ENCODE data around the gene GNG11. TPM values are rescaled to one million over a fixed set of nuclear protein-coding genes. Genes with fewer than 3 reads are reported as not detected.

The GNG11 gene
- total and polyA plus RNA-seq, 2 of the 13 experiments (the other 11 are each of a cell fraction or from before 2014, with no cell fraction given), result not detected

DNA sequence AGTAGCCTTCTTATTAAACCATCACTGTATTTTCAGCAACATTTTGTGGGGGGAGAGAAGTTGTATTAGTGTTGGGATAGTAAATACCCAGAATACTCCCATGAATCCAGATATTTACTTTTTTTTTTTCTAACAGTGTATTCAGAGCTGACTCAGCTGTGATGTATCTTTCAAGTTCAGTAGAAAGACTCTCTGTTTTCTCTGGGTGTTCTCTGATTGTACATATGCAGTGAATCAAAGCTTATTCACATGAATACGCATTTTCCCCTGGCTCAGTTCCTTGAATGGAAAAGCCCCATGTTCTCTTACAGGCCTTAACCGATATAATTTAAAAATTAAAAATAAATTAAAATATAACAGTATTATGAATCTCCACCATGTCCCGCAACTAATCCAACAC is 32.3 kb upstream of the GNG11 start:
- H3K4me2 ChIP-seq (ENCODE audit: low read depth, low read length), result no peak overlapping the region
- no peaks in the 10 kb centered on the region for H3K79me2 ChIP-seq (ENCODE audit: insufficient read depth, low read length)
- ATAC-seq, result no peak
- H4K20me1 ChIP-seq (ENCODE audit: insufficient read depth, low read length), result no peaks in the 10 kb centered on the region
- DNase-seq (ENCODE audit: low spot score), result no peak
- no peak overlapping the region for H3K4me3 ChIP-seq (replicated peaks in 1 of 3; ENCODE audit: insufficient read depth in 1 of 3, low read depth in 2 of 3, low read length in 3 of 3)
- FAIRE-seq, result no peak
- BruUV-seq (replicated peaks), result no TSS peak
- in situ Hi-C loops (cut with HindIII; ENCODE audit: extremely low pct_ligation_motif_present, low pct_unique_long_range_greater_than_20kb), result no loop called here
- H3K27ac ChIP-seq (ENCODE audit: extremely low read length, insufficient read depth, low read length), result no peak overlapping the region
- no peak overlapping the region for H3K9ac ChIP-seq (ENCODE audit: insufficient read depth, low read depth, low read length)
- H3K27me3 ChIP-seq (ENCODE audit: control insufficient read depth in 1 of 2, insufficient read depth in 2 of 2, low read length in 2 of 2), result peaks cover 4 to 20% of the 10 kb centered on the region in 2 experiments; a peak in 2 of 5 replicates
- no peaks in the 10 kb centered on the region for H3K36me3 ChIP-seq (replicated peaks in 1 of 2; ENCODE audit: control insufficient read depth in 1 of 2, insufficient read depth in 2 of 2, low read length in 2 of 2)
- TF ChIP-seq, protein P1, sequence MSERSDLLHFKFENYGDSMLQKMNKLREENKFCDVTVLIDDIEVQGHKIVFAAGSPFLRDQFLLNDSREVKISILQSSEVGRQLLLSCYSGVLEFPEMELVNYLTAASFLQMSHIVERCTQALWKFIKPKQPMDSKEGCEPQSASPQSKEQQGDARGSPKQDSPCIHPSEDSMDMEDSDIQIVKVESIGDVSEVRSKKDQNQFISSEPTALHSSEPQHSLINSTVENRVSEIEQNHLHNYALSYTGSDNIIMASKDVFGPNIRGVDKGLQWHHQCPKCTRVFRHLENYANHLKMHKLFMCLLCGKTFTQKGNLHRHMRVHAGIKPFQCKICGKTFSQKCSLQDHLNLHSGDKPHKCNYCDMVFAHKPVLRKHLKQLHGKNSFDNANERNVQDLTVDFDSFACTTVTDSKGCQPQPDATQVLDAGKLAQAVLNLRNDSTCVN (CRISPR knock-in tag; IDR thresholded peaks at IDR 0.05; ENCODE audit: borderline replicate concordance), result no peak
- TF ChIP-seq, protein P2, sequence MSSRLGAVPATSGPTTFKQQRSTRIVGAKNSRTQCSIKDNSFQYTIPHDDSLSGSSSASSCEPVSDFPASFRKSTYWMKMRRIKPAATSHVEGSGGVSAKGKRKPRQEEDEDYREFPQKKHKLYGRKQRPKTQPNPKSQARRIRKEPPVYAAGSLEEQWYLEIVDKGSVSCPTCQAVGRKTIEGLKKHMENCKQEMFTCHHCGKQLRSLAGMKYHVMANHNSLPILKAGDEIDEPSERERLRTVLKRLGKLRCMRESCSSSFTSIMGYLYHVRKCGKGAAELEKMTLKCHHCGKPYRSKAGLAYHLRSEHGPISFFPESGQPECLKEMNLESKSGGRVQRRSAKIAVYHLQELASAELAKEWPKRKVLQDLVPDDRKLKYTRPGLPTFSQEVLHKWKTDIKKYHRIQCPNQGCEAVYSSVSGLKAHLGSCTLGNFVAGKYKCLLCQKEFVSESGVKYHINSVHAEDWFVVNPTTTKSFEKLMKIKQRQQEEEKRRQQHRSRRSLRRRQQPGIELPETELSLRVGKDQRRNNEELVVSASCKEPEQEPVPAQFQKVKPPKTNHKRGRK (CRISPR knock-in tag; IDR thresholded peaks at IDR 0.05), result no peak
- TF ChIP-seq ZMYM4 (CRISPR knock-in tag; IDR thresholded peaks at IDR 0.05) (no peak), MAF1 (CRISPR knock-in tag; IDR thresholded peaks at IDR 0.05; ENCODE audit: borderline replicate concordance) (no peak), U2AF2 (IDR thresholded peaks at IDR 0.05; ENCODE audit: low read depth, low read length) (no peak), EZH2 (conservative IDR thresholded peaks at IDR 0.05; ENCODE audit: low read depth, low read length) (no peak), CREM (IDR thresholded peaks at IDR 0.05) (no peak), CREM (CRISPR knock-in tag; IDR thresholded peaks at IDR 0.05) (no peak), ISL2 (CRISPR knock-in tag; IDR thresholded peaks at IDR 0.05) (no peak), ZNF136 (CRISPR knock-in tag; IDR thresholded peaks at IDR 0.05; ENCODE audit: low read depth) (no peak)
- TF ChIP-seq, protein P3, sequence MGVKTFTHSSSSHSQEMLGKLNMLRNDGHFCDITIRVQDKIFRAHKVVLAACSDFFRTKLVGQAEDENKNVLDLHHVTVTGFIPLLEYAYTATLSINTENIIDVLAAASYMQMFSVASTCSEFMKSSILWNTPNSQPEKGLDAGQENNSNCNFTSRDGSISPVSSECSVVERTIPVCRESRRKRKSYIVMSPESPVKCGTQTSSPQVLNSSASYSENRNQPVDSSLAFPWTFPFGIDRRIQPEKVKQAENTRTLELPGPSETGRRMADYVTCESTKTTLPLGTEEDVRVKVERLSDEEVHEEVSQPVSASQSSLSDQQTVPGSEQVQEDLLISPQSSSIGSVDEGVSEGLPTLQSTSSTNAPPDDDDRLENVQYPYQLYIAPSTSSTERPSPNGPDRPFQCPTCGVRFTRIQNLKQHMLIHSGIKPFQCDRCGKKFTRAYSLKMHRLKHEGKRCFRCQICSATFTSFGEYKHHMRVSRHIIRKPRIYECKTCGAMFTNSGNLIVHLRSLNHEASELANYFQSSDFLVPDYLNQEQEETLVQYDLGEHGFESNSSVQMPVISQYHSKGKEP (CRISPR knock-in tag; IDR thresholded peaks at IDR 0.05), result no peak
- TF ChIP-seq, protein P4, sequence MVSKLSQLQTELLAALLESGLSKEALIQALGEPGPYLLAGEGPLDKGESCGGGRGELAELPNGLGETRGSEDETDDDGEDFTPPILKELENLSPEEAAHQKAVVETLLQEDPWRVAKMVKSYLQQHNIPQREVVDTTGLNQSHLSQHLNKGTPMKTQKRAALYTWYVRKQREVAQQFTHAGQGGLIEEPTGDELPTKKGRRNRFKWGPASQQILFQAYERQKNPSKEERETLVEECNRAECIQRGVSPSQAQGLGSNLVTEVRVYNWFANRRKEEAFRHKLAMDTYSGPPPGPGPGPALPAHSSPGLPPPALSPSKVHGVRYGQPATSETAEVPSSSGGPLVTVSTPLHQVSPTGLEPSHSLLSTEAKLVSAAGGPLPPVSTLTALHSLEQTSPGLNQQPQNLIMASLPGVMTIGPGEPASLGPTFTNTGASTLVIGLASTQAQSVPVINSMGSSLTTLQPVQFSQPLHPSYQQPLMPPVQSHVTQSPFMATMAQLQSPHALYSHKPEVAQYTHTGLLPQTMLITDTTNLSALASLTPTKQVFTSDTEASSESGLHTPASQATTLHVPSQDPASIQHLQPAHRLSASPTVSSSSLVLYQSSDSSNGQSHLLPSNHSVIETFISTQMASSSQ (IDR thresholded peaks at IDR 0.05; ENCODE audit: low read depth), result no peak
- TF ChIP-seq, protein P4 (CRISPR knock-in tag; IDR thresholded peaks at IDR 0.05; ENCODE audit: borderline replicate concordance), result no peak
- H2AFZ ChIP-seq (ENCODE audit: low read length), result no peak overlapping the region
- WGBS (ENCODE audit: low lambda C conversion rate), result 44% methylated on average over 3 of the region's 3 CpGs
- H3K4me1 ChIP-seq (ENCODE audit: insufficient read depth, low read length), result 0 out of 2 replicates have a peak, but pooled peaks cover 5% of the 10 kb centered on the region
- intact Hi-C loops (cut with micrococcal nuclease; ENCODE audit: unreplicated experiment), result no loop called here
- ChIA-PET POLR2A (no interaction called here), CTCF (ENCODE audit: low intra/inter-chr PET ratio, low total read pairs) (no interaction called here)
- no peaks in the 10 kb centered on the region for H3K9me3 ChIP-seq (ENCODE audit: low read length)
